T1000 (cell line): Measurements from ENCODE around the gene ETV6.
"Not testable (repeated sequence)": the region's sequence is repeated elsewhere in the genome, so short reads cannot be mapped to it uniquely, and the experiment has no call there.

Experiments used
- DNase-seq: peaks from one replicate; lab custom pipeline; 2025; ENCODE audit warnings: mixed read lengths; lab: John Stamatoyannopoulos, UW

ETV6 gene

DNA sequence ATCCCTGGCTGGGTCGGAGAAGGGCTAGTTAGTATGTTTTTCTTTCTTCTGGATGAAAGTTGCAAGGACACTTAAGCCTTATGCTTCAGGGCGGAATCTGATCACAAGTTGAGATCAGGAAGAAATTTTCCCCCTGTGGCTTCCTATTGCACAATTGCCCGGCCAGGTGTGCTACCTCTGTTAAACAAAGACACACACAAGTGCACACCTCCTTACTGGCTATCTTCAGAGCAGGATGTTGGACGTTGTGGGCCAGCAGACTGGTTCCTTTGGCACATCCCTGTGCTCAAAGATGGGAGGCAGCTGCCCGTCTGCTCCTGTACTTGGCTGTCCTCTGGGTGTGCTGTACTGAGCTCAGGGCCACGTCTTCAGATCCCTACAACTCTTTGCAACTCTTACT lies 19.1 kb downstream of the ETV6 start:
- DNase-seq: no peak

DNA sequence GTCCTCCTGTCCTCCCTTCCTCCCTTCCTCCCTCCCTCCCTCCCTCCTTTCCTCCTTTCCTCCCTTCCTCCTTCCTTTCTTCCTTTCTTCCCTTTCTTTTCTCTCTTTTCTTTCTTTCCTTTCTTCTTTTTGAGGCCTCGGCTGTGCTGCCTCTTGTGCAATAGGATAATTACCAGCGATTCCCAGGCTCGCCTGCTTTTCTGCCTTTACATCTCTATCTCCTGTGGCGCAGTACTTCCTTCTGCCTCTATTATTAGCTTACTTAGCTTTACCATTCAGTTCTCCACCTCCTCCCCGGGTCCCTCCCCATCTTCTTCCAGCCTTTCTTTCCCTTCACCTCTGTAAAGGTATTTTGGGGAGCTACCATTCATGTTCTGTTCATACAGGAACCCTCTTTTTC lies 19.9 kb downstream of the ETV6 start:
- DNase-seq: no peak

DNA sequence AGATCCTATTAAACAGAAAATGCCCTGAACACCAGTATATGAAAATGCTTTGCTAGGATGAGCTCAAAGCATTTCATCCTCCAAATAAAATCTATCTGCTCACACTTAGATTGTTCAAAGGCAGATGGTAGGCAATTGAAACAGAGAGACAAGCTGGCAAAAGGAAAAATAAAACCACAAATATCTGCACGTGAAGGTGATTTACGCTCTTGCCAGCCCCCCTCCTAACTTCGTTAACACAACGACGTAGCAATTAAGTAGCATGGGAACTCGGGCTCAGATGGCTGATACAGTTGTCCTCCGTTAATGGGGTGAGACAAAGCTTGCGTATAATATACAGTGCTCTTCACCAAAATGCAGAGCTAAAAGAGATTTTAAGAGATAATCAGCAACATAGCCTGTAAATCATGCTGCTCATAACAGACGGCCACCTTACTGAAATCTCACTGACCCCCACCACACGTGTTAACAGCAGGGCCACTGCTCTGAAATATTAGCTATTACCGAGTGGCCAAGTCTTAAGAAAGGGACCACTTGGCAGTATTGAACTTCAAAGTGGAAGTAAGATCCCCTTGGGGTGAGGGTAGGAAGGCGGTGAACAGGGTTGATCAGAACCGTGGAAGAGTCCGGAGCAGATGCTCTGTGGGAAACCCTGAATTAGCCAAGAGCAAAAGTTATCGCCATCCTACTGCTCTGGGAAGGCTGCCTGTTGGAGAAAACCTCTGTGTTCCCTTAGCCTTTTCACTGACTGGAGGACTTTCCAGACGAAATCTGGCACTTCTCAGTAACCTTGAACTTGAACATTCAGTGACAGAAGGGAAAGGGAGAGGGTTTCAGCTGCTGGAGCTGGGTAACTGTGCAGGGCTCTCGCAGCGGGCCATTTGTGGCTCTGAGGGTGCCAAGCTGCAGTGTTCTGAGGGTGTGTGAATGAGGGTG lies 23.1 kb downstream of the ETV6 start:
- DNase-seq: no peak

DNA sequence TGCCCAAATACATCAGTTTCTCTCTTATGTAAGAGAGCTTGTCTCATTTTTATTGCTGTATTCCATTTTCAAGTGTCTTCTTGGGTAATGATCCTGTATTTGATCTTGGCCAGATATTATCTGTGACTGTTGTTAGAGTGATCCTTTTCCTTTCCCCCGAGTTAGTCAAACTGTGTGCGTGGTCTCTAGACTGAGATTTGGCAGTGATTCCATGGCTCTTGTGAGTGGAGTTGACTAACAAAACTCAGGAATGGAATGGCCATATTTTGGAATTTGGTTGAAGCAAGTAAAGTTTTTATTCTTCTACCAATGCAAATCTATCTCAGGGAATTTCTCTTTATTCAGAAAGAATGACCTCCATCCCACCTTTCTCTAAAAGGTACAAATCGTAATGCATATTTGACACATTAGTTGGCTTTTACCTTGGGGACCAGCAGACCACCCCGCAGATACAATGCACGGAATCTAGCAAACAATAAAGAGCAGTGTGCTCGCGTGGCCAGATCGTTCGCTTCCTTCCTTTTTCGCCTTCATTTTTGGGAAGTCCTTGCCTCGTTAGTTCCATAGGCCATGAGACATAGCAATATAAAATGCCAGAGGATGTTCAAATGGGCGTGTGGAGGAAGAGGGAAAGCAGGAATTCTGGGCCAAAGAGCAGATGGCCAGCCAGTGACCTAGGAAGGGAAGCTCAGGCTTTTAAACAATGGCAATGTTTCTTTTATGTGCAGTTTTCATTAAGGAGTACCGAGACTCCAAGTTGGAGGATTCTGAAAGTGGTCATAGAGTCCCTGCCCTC lies 24.4 kb downstream of the ETV6 start:
- DNase-seq: no peak

DNA sequence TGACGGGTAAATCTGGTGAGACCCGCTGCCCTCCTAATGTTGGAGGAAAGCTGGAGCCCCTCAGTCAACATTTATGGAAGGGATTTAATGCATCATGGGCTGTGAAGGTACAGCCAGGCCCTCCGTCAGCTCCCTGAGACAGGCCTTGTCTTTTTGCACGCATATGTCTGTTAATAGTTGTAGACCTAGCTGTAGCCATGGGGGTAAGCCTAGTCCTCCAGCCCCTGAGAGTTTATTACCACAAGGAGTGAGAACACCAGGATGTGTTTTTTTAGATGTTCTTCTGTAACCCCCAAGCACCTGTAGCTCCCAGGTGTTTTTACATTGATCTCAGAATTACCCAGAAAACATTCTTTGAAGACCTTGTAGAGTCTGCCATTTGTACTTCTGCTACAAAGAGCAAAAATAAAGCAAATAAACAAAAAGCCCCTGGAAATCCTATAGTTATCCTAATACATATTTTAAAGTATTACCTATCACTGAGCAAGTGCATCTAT lies 25.5 kb downstream of the ETV6 start:
- DNase-seq: no peak

- no peak for DNase-seq
These were observed 26.6 kb downstream of the ETV6 start for GRCh38 chr12:11676052-11676451.

- no peak for DNase-seq
These were observed 27.6 kb downstream of the ETV6 start for GRCh38 chr12:11677093-11677492.

- DNase-seq: no peak
These were observed 28.3 kb downstream of the ETV6 start for GRCh38 chr12:11677752-11678151.

- DNase-seq: no peak
These were observed 29.3 kb downstream of the ETV6 start for GRCh38 chr12:11678781-11679180.

- no peak for DNase-seq
These were observed 31.7 kb downstream of the ETV6 start for GRCh38 chr12:11681207-11681606.

- not testable (repeated sequence) for DNase-seq
These were observed 32.2 kb downstream of the ETV6 start for GRCh38 chr12:11681695-11682094.

DNA sequence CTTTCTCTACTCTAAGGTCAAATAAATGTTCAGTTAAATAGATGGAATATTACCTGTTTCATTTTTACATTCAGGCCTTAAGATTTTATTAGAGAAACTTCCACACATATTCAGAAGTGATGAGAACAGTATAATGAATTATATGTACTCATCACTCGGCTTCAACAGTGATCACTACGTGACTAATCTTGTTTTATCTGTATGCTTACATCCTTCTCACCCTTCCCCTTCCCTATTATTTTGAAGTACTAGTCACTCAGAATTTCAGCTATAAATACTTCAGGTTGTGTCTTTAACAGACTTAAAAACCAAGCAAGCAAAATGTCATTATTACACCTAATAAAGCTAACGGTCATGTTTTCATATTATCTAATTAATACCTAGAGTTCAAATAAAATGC lies 34.9 kb downstream of the ETV6 start:
- DNase-seq: no peak

DNA sequence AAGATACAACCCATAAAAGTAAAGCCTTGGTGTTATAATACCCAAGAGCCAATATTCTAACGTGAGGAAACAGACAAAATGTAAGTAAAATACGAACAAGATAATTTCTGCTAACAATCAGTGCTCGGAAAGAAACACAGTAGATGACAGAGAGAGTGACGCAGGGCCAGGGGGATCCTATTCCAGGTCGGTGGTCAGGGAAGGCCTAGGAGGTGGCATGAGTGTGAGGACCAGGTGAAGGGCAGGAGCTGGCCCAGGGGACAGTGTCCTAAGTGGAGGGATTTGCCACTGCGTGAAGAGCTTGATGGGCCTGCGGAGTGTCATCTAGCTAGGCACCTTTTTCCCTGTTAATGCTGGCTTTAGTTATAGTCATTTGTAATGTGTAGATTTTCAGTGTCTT lies 35.3 kb downstream of the ETV6 start:
- DNase-seq: no peak

- DNase-seq: no peak
These were observed 35.8 kb downstream of the ETV6 start for GRCh38 chr12:11685316-11685715.

GRCh38 chr12:11685716-11686115 lies 36.2 kb downstream of the ETV6 start:
- no peak for DNase-seq

- no peak for DNase-seq
These were observed 36.6 kb downstream of the ETV6 start for GRCh38 chr12:11686120-11686519.

- DNase-seq: no peak
These were observed 38.1 kb downstream of the ETV6 start for GRCh38 chr12:11687528-11687927.

- DNase-seq: no peak
These were observed 38.9 kb downstream of the ETV6 start for GRCh38 chr12:11688379-11688778.

GRCh38 chr12:11688831-11689230 lies 39.4 kb downstream of the ETV6 start:
- DNase-seq: no peak

- DNase-seq: no peak
These were observed 40.2 kb downstream of the ETV6 start for GRCh38 chr12:11689591-11690186.

DNA sequence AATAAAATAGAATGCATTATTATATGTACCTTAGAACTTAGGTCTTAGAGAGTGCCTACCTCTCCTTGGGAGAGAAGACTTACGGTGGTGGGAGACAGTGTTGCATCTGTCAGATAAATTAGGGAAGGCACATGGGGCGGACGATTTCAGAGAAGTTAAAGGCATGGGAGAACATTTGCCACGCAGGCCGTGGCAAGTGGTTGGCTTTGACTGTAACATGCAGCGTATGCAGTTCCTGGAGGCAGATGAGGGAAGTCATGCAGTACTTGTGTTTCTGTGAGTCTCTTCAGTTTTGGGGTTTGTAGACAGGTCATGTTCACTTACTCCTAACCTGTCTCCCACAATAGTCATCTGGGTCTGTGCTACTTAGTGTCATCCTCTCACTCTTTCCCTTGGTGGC lies 43.6 kb downstream of the ETV6 start:
- DNase-seq: no peak

DNA sequence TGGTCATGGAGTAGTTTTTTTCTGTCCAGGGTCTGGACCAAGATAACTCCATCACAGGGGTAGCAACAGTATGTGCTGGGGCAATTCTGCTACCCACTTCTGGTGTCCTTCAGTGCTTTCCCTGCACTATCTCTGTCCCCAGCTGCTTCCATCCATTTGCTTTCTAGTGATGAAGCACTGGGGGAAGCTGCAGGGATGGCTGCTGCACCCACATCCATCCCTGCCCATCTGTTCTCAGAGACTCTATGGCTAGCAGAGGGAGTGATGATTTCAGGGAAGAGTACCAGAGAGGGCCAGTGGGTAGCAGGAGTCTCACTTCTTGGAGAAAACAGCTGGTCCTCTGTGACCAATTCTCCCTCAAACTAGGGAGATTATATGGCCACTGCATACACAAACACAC lies 44.1 kb downstream of the ETV6 start:
- DNase-seq: no peak

DNA sequence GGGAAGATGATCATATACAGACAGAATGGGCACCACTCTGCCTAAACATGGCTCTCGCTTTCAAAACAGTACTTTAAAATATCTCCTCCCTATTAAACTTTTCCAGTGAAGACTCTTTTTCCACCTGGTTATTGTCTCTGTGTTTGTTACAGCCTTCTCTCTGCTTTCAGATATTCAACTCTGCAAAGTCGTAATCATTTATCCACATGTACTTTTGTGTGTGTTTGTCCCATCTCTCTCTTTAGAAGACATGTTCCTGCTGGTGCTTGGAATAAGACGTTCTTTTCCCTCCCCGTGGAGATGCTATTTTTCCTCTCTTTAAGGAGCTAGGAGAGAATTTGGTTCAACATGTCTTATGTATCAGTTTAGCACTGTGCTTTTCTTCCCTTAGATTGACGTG lies 45.1 kb downstream of the ETV6 start:
- DNase-seq: no peak
